GM12875 (cell line): Measurements from ENCODE around the gene SIN3A.

Source experiments
- H3K4me3 ChIP-seq: one replicate; pipeline ENCODE4 v1.5.1; 2011; ENCODE audit warnings: low read depth, low read length, control low read depth
- TF ChIP-seq, protein P1 (sequence below): IDR thresholded peaks from 2 replicates; pipeline ENCODE4 v1.5.1; 2011; ENCODE audit warnings: low read depth, mild to moderate bottlenecking, control low read depth, inconsistent platforms, low read length, moderate library complexity, borderline replicate concordance; ENCODE audit not compliant: insufficient read depth

The SIN3A gene

DNA sequence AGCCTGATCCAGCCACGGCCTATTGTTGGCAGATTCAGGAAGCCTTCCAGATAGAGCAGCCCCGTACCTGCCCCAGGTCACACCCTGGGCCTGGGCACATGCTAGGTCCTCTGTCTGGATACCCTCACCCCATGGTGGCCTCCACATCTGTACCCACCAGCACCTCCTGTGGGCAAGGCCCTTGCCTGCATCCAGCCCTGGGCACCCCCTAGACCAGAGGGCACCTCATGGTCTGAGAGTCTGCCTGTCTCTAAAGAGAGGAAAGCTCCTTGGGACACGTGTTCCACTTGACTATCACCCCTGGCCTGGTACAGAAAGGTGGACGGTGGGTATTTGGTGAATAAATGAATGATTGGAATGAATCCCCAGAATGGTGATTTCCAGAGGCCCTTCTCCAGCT is 124.5 kb downstream of the SIN3A start:
- H3K4me3 ChIP-seq, result no peak overlapping the region
- TF ChIP-seq, protein P1, sequence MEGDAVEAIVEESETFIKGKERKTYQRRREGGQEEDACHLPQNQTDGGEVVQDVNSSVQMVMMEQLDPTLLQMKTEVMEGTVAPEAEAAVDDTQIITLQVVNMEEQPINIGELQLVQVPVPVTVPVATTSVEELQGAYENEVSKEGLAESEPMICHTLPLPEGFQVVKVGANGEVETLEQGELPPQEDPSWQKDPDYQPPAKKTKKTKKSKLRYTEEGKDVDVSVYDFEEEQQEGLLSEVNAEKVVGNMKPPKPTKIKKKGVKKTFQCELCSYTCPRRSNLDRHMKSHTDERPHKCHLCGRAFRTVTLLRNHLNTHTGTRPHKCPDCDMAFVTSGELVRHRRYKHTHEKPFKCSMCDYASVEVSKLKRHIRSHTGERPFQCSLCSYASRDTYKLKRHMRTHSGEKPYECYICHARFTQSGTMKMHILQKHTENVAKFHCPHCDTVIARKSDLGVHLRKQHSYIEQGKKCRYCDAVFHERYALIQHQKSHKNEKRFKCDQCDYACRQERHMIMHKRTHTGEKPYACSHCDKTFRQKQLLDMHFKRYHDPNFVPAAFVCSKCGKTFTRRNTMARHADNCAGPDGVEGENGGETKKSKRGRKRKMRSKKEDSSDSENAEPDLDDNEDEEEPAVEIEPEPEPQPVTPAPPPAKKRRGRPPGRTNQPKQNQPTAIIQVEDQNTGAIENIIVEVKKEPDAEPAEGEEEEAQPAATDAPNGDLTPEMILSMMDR, result no peak

DNA sequence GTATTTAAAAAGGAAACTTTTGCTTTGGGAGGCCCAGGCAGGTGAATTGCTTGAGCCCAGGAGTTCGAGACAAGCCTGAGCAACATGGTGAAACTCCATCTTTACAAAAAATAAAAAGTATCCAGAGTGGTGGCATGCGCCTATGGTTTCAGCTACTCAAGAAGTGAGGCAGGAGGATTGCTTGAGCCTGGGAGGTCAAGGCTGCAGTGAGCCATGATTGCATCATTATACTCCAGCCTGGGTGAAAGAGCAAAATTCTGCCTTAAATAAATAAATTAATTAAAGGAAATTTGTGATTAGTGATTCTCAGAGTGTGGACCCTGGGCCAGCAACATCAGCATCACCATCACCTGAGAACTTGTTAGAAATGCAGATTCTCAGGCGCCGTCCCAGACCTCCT is 125.6 kb downstream of the SIN3A start:
- TF ChIP-seq, protein P1, result no peak
- H3K4me3 ChIP-seq, result no peak overlapping the region

DNA sequence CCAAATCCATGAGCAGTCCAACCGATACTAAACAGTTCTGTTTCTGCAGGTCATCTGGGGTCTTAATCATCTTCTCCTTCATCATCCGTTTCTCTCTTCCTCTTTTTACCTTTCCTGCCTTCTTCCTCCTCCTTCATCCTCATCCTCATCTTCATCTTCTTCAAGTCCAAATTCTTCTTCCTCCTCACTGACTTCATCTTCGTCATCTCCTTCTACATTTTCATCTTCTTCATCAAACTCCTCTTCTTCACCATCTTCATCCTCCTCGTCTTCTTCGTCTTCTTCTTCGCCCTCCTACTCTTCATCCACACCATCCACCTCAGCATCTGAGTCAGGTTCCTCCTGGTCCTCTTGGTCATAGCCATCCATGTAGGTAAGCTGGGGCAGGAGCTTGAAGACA is 129.8 kb downstream of the SIN3A start:
- H3K4me3 ChIP-seq, result no peak overlapping the region
- TF ChIP-seq, protein P1, result no peak
